Measurements from ENCODE around the gene TMEM260.

TMEM260 gene

GRCh38 chr14:56579345-56580220 is at the start of gene TMEM260:
TMEM260 (plus strand) TSS chr14:56579798; CDS start chr14:56579915, 117 bp downstream.
- DNase-seq = peak; percentile 87

- DNase-seq = no peak
Measured at GRCh38 chr14:56532546-56532945, 47.1 kb upstream of the TMEM260 start.

- no peak for DNase-seq
Measured at GRCh38 chr14:56534656-56535055, 44.9 kb upstream of the TMEM260 start.

DNA sequence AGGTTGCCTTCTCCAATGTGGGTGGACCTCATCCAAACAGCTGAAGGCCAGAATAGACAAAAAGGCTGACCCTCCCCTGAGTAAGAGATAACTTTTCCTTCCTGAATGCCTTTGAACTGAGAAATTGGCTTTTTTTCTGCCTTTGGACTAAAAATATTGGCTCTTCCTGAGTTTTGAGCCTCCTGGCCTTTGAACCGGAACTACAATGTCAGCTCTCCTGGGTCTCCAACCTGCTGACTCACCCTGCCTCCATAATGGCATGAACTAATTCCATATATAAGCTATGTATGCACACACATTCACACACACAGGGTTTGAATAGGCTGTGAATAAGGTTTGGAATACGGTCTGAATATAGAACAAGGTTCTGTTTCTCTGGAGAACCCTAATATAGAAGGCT is 39.7 kb upstream of the TMEM260 start:
- DNase-seq = no peak

GRCh38 chr14:56543436-56543835 is 36.2 kb upstream of the TMEM260 start:
- DNase-seq = no peak

- no peak for DNase-seq
Measured at GRCh38 chr14:56549721-56550120, 29.9 kb upstream of the TMEM260 start.

GRCh38 chr14:56552615-56553014 is 27.0 kb upstream of the TMEM260 start:
- no peak for DNase-seq

GRCh38 chr14:56554301-56554700 is 25.3 kb upstream of the TMEM260 start:
- DNase-seq = no peak

- no peak for DNase-seq
Measured at GRCh38 chr14:56555921-56556570, 23.6 kb upstream of the TMEM260 start.

DNA sequence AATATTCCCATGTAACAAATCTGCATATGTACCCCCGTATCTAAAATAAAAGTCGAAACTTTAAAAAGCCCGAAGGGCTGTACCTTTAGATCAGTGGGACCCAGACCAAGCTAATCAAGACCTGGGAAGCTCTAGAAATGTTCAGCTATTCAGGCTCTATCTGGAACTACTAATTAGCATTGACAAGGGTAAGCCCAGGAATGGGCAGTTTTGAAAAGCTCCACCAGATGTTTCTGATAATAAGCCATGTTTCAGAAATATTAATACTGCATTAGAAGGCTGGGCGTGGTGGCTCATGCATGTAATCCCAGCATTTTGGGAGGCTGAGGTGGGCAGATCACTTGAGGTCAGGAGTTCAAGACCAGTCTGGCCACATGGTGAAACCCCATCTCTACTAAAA is 20.4 kb upstream of the TMEM260 start:
- DNase-seq = no peak

DNA sequence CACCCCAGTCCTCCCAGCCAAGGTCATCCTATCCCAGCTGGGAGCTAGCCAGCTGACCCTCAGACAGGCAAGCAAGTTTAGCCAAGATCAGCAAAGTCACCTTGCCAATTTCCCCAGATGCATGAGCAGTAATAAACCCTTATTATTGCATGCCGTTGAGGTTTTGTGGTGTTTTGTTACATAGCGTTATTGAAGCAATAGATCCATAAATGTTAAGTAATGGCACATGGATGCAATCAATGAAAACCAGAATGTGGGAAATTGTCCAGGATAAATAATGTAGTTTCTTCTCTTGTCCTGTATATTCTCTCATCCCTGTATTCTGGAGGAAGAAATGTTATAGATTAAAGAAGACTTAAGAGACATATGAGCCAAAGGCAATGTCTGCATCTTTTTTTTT is 18.0 kb upstream of the TMEM260 start:
- no peak for DNase-seq

DNA sequence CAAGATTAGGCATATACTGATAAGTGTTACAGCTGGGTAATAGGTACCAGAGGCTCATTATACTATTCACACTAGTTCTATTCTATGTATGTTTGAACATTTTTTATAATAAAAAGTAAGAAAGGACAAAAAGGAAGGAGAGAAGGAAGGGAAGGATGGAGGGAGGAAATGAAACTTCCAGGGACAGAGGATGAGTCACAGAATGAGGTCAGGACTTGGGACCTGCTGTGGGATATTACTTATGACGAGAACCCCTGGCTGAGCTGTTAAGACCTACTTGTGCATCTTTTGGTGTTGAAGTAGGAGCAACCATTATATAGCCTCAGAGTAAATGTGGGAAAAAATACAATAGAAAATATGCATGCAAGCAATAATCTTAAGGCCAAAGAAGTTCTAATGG is 16.7 kb upstream of the TMEM260 start:
- no peak for DNase-seq

DNA sequence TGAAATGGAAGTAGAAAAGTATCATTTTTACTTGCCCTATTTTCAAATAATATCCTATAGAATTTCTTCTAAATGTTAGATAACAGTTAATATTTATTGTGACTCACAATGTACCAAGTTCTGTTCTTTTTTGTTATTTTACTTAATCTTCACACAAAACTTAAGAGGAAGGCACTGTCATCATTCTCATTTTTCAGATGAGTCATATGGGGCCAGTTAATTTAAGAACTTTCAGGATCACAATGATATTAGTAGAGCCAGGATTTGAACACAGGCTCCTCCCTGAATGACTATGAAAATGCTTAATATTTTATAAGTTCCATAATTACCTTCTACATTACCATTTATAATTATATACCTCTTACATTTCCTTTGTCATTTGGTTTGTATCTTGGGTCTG is 10.4 kb upstream of the TMEM260 start:
- no peak for DNase-seq

DNA sequence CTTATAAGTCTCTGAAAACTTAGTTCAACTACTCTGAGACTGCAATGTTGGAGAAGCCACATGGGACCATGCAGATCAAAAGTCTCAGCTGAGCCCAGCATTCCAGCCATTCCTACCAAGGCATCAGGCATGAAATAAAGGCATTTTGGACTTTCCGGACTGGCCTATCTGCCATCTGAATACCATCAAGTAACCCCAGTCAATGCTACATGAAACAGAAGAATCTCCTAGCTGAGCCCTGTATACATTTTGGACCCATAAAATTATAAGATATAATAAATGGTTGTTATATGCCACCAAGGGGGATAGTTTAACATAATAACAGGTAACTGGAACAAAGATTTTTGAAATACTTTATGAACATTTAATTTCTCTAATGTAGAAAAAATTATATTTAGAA is 9.3 kb upstream of the TMEM260 start:
- DNase-seq = no peak

DNA sequence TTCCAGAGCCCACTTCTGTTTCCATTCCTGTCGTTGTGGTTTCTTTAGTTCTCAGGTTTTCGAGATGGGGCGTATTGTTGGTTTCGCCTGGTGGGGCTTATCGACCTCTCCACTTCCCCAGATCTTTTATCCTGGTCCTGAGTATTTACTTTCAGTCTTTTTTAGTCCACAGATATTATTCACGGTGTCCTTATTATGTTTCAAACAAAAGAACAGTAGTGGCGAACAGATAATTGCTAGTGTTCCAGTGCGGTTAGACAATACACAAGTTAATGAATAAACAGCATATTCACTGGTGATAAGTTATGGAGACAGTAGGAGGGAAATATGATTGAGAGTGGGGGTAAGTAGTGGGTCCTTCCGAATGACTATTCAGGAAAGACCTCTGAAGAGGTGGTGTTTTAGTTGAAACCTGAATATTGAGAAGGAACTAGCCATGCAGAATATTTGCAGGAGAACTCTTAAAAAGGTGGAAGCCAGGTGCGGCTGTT is 668 bp downstream of the TMEM260 start:
- DNase-seq = no peak

DNA sequence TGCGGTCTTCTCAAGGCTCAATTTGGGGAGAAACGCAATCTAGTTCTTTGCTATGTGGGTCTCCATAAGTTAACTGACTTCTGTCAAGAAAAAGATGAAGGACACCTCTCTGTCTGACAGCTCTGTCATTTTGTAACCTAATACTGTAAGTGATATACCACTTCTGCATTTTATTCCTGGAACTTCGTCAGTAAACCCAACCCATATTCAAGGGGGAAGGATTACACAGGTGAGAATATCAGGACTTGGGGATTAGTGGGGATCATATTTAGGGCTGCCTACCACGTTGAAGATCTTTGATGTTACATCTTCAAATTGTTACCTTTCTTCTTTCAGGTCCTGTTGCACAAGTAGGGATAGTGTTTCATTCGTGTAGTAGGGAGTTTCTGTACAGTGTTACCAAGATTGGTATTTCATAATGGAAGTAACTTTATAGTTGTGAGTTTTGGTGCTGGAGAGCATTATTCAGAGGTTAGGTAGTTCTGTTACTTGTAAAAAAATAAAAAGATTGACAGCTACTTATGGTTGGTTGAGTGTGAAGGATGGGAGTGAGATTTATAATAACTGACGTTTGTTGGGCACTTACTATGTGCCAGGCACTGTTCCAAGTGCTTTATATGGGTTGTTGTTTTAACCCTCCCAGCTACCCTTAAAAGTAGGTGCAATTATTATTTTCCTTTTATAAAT is 1.6 kb downstream of the TMEM260 start:
- DNase-seq = no peak

- DNase-seq = no peak
Measured at GRCh38 chr14:56585461-56586084, 6.0 kb downstream of the TMEM260 start.

DNA sequence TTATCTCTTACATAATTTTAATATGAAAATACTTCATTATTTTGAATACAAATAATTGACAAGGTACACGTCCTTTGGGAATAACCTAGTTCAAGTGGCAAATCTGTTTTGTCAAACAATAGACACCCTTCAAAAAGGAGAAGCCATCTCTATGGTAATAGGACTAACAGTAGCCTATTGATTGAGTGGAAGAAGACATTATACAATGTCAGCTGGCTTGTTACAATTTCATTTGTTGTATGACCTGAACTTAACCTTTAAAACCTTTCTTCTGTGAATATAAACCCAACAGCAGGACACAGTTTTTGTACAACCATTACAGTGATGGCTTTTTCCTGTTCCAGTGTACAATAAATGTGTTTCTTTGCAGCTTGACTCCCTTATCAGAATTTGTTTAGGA is 8.1 kb downstream of the TMEM260 start:
- no peak for DNase-seq

GRCh38 chr14:56590535-56590960 is 10.9 kb downstream of the TMEM260 start:
- no peak for DNase-seq

DNA sequence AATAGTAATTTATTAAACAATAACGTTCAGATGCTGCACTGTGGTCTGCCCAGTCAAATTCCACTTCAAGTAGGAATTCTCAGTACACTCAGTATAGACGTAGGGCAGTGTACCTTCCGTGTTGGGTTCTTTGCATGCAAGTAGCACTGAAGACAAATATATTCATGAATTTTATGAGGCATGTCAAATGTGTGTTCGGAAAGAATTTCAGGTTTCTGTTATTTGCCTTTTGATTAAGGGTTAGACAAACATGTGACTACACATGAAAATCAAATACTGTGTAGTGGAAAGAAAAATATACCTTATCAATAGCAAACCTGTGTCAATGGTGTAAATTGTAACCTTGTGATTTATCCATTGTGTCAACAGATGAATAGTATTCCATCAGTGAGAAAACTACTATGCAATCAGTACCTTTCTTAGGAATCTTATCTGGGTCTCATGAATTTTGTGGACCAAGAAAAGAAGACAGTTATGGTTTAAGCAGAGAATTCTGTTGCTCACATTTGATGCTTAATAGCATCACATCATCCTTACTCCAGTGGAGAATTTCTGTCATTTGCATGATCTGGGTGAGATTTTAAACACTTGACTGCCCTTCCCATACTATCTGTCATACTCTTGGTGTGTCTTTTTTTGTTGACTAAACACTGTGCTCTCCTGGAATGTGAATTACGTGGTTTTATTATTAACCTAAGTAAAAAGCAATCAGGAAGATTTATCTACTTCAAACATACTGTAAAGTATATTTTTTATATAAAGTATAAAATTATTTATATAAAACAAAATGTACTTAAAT is 13.3 kb downstream of the TMEM260 start:
- no peak for DNase-seq

GRCh38 chr14:56594428-56594827 is 14.8 kb downstream of the TMEM260 start:
- DNase-seq = no peak

DNA sequence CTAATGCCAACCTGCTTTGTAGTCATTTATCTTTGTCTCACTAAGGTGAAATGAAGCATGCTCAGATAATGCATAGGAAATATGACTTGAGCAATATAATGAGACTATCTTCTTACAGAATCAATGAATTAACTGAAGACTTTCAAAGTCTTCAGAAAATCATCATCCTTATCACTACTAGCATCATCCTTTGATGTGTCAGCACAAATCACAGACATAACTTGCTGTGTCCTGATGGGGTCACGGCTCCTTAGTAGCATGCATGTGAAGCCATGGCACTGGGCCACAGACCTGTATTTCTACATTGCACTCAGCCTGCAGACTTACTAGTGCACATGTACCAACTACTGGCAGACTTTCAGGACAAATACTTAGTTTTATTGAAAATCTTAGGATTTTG is 18.9 kb downstream of the TMEM260 start:
- no peak for DNase-seq

Measured in RPMI8226 (cell line).